IMR-90 (cell line): ENCODE results near the gene PTX4.

Experiments used
- BHLHE40 ChIP-seq: fragments of 150-350 bp; IDR thresholded peaks from 2 replicates; pipeline ENCODE4 v1.6.1; 2016; ENCODE audit warnings: mild to moderate bottlenecking, low read depth, low read length
- CEBPB ChIP-seq: IDR thresholded peaks from 2 replicates; pipeline ENCODE4 v1.6.1; 2012; ENCODE audit warnings: low read depth, low read length, improper control_type of control experiment
- CHD1 ChIP-seq: IDR thresholded peaks from 2 replicates; pipeline ENCODE4 v1.6.1; 2012; ENCODE audit warnings: low read depth, low read length, improper control_type of control experiment
- MAFK ChIP-seq: IDR thresholded peaks from 2 replicates; pipeline ENCODE4 v1.6.1; 2012; ENCODE audit warnings: low read depth, low read length, improper control_type of control experiment
- MAZ ChIP-seq: IDR thresholded peaks from 2 replicates; pipeline ENCODE4 v1.6.1; 2012; ENCODE audit warnings: low read depth, mild to moderate bottlenecking, low read length, improper control_type of control experiment, moderate library complexity, borderline replicate concordance
- MXI1 ChIP-seq: IDR thresholded peaks from 2 replicates; pipeline ENCODE4 v1.6.1; 2012; ENCODE audit warnings: low read depth, mild to moderate bottlenecking, low read length, moderate library complexity, borderline replicate concordance
- POLR2A ChIP-seq: IDR thresholded peaks from 2 replicates; pipeline ENCODE4 v1.6.1; 2012; ENCODE audit warnings: mild to moderate bottlenecking, low read depth, low read length
- RAD21 ChIP-seq: IDR thresholded peaks from 2 replicates; pipeline ENCODE4 v1.6.1; 2012; ENCODE audit warnings: low read length, improper control_type of control experiment
- RCOR1 ChIP-seq: IDR thresholded peaks from 2 replicates; pipeline ENCODE4 v1.6.1; 2012; ENCODE audit warnings: mild to moderate bottlenecking, low read length, improper control_type of control experiment; ENCODE audit not compliant: insufficient replicate concordance
- RFX5 ChIP-seq: IDR thresholded peaks from 2 replicates; pipeline ENCODE4 v1.8.0; 2012; ENCODE audit warnings: low read depth, mild to moderate bottlenecking, low read length, moderate library complexity
- SMC3 ChIP-seq: fragments of 150-350 bp; IDR thresholded peaks from 2 replicates; pipeline ENCODE4 v1.6.1; 2016; ENCODE audit warnings: low read depth, mild to moderate bottlenecking, antibody characterized with exemption, low read length, moderate library complexity
- TF ChIP-seq, protein P1 (sequence below): conservative IDR thresholded peaks from 2 replicates; pipeline ENCODE4 v1.5.1; 2012; ENCODE audit warnings: mild to moderate bottlenecking, low read depth, low read length, improper control_type of control experiment
- TF ChIP-seq, protein P2 (sequence below): fragments of 150-350 bp; IDR thresholded peaks from 2 replicates; pipeline ENCODE4 v1.6.1; 2016; ENCODE audit warnings: low read depth, mild to moderate bottlenecking, low read length, moderate library complexity, borderline replicate concordance

DNA sequence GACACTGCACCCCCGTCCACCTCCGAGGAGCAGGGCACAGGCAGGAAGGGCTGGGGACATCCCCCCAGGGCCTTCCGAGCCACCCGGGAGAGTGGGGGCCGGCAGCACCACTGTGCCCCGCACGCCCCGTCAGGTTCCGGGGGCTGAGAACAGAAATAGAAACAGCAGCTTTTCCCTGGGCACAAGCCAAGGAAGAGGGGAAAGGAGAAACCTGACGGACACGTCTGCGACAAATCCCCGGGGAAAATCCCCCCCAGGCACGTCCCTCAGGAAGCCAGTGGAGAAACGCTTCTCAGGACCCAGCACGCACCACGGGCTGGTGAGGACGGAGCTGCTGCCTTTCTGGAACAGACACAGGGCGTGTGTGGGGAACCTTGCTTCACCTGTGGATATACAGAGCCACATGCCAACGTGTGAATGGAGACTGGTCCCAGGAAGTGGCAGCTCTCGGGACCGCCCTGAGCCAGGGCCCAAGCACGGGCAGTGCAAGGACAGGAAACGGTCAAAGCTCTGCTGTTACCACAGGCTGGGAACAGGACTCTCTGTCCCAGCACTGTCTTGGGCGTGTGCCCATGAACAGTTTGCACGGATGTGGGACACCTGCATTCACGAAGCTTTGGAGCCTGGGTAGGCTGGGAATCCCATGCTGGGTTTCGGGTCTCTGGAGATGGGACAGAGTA is 43.5 kb upstream of the PTX4 start:
- no peak for TF ChIP-seq POLR2A
- TF ChIP-seq SMC3: no peak
- no peak for TF ChIP-seq CHD1
- TF ChIP-seq MAFK: no peak
- TF ChIP-seq, protein P1, sequence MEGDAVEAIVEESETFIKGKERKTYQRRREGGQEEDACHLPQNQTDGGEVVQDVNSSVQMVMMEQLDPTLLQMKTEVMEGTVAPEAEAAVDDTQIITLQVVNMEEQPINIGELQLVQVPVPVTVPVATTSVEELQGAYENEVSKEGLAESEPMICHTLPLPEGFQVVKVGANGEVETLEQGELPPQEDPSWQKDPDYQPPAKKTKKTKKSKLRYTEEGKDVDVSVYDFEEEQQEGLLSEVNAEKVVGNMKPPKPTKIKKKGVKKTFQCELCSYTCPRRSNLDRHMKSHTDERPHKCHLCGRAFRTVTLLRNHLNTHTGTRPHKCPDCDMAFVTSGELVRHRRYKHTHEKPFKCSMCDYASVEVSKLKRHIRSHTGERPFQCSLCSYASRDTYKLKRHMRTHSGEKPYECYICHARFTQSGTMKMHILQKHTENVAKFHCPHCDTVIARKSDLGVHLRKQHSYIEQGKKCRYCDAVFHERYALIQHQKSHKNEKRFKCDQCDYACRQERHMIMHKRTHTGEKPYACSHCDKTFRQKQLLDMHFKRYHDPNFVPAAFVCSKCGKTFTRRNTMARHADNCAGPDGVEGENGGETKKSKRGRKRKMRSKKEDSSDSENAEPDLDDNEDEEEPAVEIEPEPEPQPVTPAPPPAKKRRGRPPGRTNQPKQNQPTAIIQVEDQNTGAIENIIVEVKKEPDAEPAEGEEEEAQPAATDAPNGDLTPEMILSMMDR: no peak
- TF ChIP-seq RAD21: no peak
- TF ChIP-seq CEBPB: no peak
- TF ChIP-seq, protein P2, sequence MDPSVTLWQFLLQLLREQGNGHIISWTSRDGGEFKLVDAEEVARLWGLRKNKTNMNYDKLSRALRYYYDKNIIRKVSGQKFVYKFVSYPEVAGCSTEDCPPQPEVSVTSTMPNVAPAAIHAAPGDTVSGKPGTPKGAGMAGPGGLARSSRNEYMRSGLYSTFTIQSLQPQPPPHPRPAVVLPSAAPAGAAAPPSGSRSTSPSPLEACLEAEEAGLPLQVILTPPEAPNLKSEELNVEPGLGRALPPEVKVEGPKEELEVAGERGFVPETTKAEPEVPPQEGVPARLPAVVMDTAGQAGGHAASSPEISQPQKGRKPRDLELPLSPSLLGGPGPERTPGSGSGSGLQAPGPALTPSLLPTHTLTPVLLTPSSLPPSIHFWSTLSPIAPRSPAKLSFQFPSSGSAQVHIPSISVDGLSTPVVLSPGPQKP: no peak
- no peak for TF ChIP-seq RFX5
- no peak for TF ChIP-seq RCOR1
- TF ChIP-seq BHLHE40: no peak
- TF ChIP-seq MAZ: no peak
- TF ChIP-seq MXI1: no peak
